ENCODE data around the gene RYR2. TPM values are rescaled to one million over a fixed set of nuclear protein-coding genes. Genes with fewer than 3 reads are reported as not detected.

RYR2 gene
- total and polyA plus RNA-seq, 4 experiments from 2014 or later, result not detected

DNA sequence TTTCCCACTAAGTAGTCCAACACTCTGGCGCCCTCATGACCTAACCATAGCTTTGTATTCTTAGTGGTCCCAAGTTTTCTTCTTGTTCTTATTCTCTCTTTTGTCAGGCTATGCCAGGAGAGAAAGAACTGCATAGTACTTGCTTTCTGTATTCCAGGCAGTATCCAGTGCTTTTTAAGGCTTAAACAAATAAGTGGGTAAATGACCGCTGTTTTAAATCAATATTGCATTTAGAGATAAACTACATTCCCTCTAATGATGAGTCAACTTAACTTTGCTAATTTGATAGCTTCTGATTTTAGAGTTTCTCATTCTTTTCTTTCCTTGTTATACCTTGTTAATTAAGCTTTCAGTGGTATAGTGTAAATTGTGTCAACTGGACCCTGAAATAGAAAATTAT is 709.1 kb downstream of the RYR2 start:
- Mint-ChIP-seq H3K9me3 (no peaks in the 10 kb centered on the region), H3K27ac (no peak overlapping the region), H3K36me3 (no peaks in the 10 kb centered on the region), H3K27me3 (no peaks in the 10 kb centered on the region), H3K4me3 (no peak overlapping the region), H3K4me1 (peaks cover 0 to 5% (median 4%) of the 10 kb centered on the region in 4 donors)
- no peaks in the 10 kb centered on the region for H3K36me3 ChIP-seq (ENCODE audit: insufficient read depth, low read length)
- no peaks in the 10 kb centered on the region for H3K9me3 ChIP-seq (ENCODE audit: control insufficient read depth in 1 of 2, low read length in 2 of 2)
- intact Hi-C loops (cut with micrococcal nuclease), result no loop called here
- no peaks in the 10 kb centered on the region for H3K4me1 ChIP-seq (ENCODE audit: insufficient read depth, low read length)
- DNase-seq, result no peak
- H3K27ac ChIP-seq (ENCODE audit: low read depth, low read length), result no peak overlapping the region
- no peaks in the 10 kb centered on the region for H3K27me3 ChIP-seq (ENCODE audit: insufficient read depth, low read length)
- no peak overlapping the region for H3K4me3 ChIP-seq (ENCODE audit: low read length in 2 of 2)
- ChIA-PET POLR2A (ENCODE audit: partially characterized antibody) (no interaction called here), CTCF (ENCODE audit: partially characterized antibody) (interaction anchor here (0.5 to 1.3 kb wide), 3 partner anchors 50 to 189 kb away, joined by 3 read pairs; no protein-coding TSS in a partner anchor)

DNA sequence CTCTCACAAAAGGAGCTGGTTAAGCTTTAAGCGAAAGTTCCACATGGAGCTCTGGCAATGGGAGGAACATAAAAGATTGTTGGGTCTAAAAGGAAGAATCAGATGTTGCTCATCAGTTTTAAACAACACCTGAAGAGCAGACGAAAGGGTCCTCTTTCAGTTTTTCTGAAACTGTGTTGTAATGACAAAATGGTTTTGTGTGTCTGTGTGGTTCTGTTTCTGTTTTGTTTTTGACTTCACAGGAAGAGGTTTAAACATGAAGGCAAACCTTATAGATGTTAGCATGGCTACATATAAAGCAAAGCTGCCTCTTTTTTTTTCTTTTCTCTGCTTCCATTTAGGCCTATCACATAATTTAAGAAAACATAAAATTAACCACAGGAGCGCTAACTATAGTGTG is 712.6 kb downstream of the RYR2 start:
- H3K4me1 ChIP-seq (ENCODE audit: insufficient read depth, low read length), result no peaks in the 10 kb centered on the region
- Mint-ChIP-seq H3K9me3 (peaks cover 0 to 5% (median 0%) of the 10 kb centered on the region in 8 donors), H3K27me3 (no peaks in the 10 kb centered on the region), H3K36me3 (no peaks in the 10 kb centered on the region), H3K27ac (peak overlapping the region in 1 of 7 donors; percentile 20), H3K4me1 (peaks cover 0 to 5% (median 4%) of the 10 kb centered on the region in 4 donors), H3K4me3 (no peak overlapping the region)
- no peaks in the 10 kb centered on the region for H3K9me3 ChIP-seq (ENCODE audit: control insufficient read depth in 1 of 2, low read length in 2 of 2)
- H3K27ac ChIP-seq (ENCODE audit: low read depth, low read length), result no peak overlapping the region
- no peak overlapping the region for H3K4me3 ChIP-seq (ENCODE audit: low read length in 2 of 2)
- intact Hi-C loops (cut with micrococcal nuclease), result no loop called here
- no peak for DNase-seq
- ChIA-PET POLR2A (ENCODE audit: partially characterized antibody) (no interaction called here), CTCF (ENCODE audit: partially characterized antibody) (no interaction called here)
- no peaks in the 10 kb centered on the region for H3K27me3 ChIP-seq (ENCODE audit: insufficient read depth, low read length)
- H3K36me3 ChIP-seq (ENCODE audit: insufficient read depth, low read length), result no peaks in the 10 kb centered on the region

DNA sequence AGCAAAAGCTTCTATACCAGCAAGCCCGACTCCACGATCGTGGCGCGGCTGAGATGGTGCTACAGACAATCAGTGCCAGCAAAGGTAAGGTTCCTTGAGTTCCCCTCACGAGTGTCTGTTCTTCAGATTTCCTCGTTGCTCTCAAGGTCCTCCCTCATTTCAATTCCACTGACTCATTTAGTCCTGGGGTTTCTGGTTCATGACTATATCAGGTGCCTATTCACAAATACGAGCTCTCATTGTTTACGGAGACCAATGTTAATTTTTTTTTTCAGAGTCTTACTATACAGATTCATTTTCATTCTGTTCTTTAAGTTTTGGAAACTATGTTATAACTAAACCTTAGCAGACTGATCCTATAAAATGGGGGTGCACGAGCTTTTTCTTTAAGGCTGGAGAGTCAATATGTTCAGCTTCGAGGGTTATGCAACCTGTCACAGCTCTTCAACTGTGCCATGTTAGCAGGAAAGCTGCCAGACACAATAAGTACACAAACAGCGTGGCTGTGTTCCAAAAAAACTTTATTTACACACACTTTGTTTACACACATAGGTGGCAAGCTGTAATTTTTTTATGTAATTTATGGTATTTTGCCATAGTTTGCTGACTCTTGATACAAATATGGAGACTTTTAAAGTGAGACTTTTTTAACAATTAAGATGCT is 714.5 kb downstream of the RYR2 start:
- H3K4me1 ChIP-seq (ENCODE audit: insufficient read depth, low read length), result no peaks in the 10 kb centered on the region
- POLR2A ChIA-PET (ENCODE audit: partially characterized antibody), result no interaction called here
- no peaks in the 10 kb centered on the region for H3K27me3 ChIP-seq (ENCODE audit: insufficient read depth, low read length)
- no peak for DNase-seq
- no peaks in the 10 kb centered on the region for H3K36me3 ChIP-seq (ENCODE audit: insufficient read depth, low read length)
- Mint-ChIP-seq H3K4me1 (peaks cover 0 to 5% (median 4%) of the 10 kb centered on the region in 4 donors), H3K4me3 (no peak overlapping the region), H3K9me3 (peaks cover 0 to 8% (median 0%) of the 10 kb centered on the region in 8 donors), H3K36me3 (no peaks in the 10 kb centered on the region), H3K27me3 (no peaks in the 10 kb centered on the region), H3K27ac (no peak overlapping the region)
- H3K9me3 ChIP-seq (ENCODE audit: control insufficient read depth in 1 of 2, low read length in 2 of 2), result no peaks in the 10 kb centered on the region
- CTCF ChIA-PET (ENCODE audit: partially characterized antibody), result interaction anchor here (0.9 kb wide), 1 partner anchor 12 kb away, joined by 3 read pairs; no protein-coding TSS in a partner anchor
- no peak overlapping the region for H3K4me3 ChIP-seq (ENCODE audit: low read length in 2 of 2)
- H3K27ac ChIP-seq (ENCODE audit: low read depth, low read length), result no peak overlapping the region
- intact Hi-C loops (cut with micrococcal nuclease), result no loop called here

DNA sequence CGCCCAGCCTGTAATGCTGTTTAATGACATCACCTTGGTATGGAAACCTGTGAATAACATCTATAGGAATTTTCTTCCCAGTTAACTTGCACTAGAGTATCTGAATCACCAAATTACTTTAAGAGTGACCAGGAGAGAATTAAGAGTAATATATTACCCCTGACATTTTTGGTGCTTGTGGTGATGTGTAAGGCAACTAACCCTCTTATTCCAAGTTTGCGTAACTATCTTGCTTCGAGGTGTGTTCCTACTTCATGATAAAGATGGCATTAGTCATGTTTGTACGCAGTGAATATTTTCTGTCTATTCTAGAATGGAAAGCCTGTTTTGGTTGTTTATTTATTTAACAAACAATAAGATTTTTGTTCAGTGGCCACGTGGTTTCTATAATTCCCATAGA is 717.4 kb downstream of the RYR2 start:
- peaks cover 0 to 8% (median 0%) of the 10 kb centered on the region in 8 donors for H3K9me3 Mint-ChIP-seq
- POLR2A ChIA-PET (ENCODE audit: partially characterized antibody), result no interaction called here

GRCh38 chr1:237760951-237761350 is 719.0 kb downstream of the RYR2 start:
- Histone ChIP-seq H3K4me1 (ENCODE audit: insufficient read depth, low read length) (no peaks in the 10 kb centered on the region), H3K9me3 (ENCODE audit: control insufficient read depth in 1 of 2, low read length in 2 of 2) (no peaks in the 10 kb centered on the region), H3K36me3 (ENCODE audit: insufficient read depth, low read length) (no peaks in the 10 kb centered on the region), H3K27ac (ENCODE audit: low read depth, low read length) (no peak overlapping the region), H3K27me3 (ENCODE audit: insufficient read depth, low read length) (no peaks in the 10 kb centered on the region), H3K4me3 (ENCODE audit: low read length in 2 of 2) (no peak overlapping the region)
- H3K4me3 Mint-ChIP-seq, result no peak overlapping the region
- H3K27ac Mint-ChIP-seq, result no peak overlapping the region
- ChIA-PET POLR2A (ENCODE audit: partially characterized antibody) (no interaction called here), CTCF (ENCODE audit: partially characterized antibody) (no interaction called here)
- H3K4me1 Mint-ChIP-seq, result no peaks in the 10 kb centered on the region
- intact Hi-C loops (cut with micrococcal nuclease), result no loop called here
- no peak for DNase-seq
- no peaks in the 10 kb centered on the region for H3K27me3 Mint-ChIP-seq
- H3K36me3 Mint-ChIP-seq, result no peaks in the 10 kb centered on the region
- peaks cover 0 to 8% (median 0%) of the 10 kb centered on the region in 8 donors for H3K9me3 Mint-ChIP-seq

More for the DNA sequence above, 717.4 kb downstream of the RYR2 start:
- no peak overlapping the region for H3K27ac Mint-ChIP-seq
- H3K27me3 Mint-ChIP-seq, result no peaks in the 10 kb centered on the region
- no peak for DNase-seq
- Histone ChIP-seq H3K27ac (ENCODE audit: low read depth, low read length) (no peak overlapping the region), H3K4me1 (ENCODE audit: insufficient read depth, low read length) (no peaks in the 10 kb centered on the region), H3K36me3 (ENCODE audit: insufficient read depth, low read length) (no peaks in the 10 kb centered on the region), H3K4me3 (ENCODE audit: low read length in 2 of 2) (no peak overlapping the region), H3K27me3 (ENCODE audit: insufficient read depth, low read length) (no peaks in the 10 kb centered on the region), H3K9me3 (ENCODE audit: control insufficient read depth in 1 of 2, low read length in 2 of 2) (no peaks in the 10 kb centered on the region)
- intact Hi-C loops (cut with micrococcal nuclease), result no loop called here
- H3K4me1 Mint-ChIP-seq, result peaks cover 0 to 5% (median 3%) of the 10 kb centered on the region in 4 donors
- H3K36me3 Mint-ChIP-seq, result no peaks in the 10 kb centered on the region
- H3K4me3 Mint-ChIP-seq, result no peak overlapping the region
- CTCF ChIA-PET (ENCODE audit: partially characterized antibody), result no interaction called here

- Mint-ChIP-seq H3K4me1 (no peaks in the 10 kb centered on the region), H3K9me3 (peaks cover 0 to 8% (median 0%) of the 10 kb centered on the region in 8 donors), H3K36me3 (no peaks in the 10 kb centered on the region), H3K27ac (no peak overlapping the region), H3K27me3 (no peaks in the 10 kb centered on the region), H3K4me3 (no peak overlapping the region)
- Histone ChIP-seq H3K4me3 (ENCODE audit: low read length in 2 of 2) (no peak overlapping the region), H3K27me3 (ENCODE audit: insufficient read depth, low read length) (no peaks in the 10 kb centered on the region), H3K9me3 (ENCODE audit: control insufficient read depth in 1 of 2, low read length in 2 of 2) (no peaks in the 10 kb centered on the region), H3K36me3 (ENCODE audit: insufficient read depth, low read length) (no peaks in the 10 kb centered on the region), H3K27ac (ENCODE audit: low read depth, low read length) (no peak overlapping the region), H3K4me1 (ENCODE audit: insufficient read depth, low read length) (no peaks in the 10 kb centered on the region)
- intact Hi-C loops (cut with micrococcal nuclease), result no loop called here
- DNase-seq, result no peak
- ChIA-PET CTCF (ENCODE audit: partially characterized antibody) (no interaction called here), POLR2A (ENCODE audit: partially characterized antibody) (no interaction called here)
Observed at GRCh38 chr1:237763137-237763536, 721.2 kb downstream of the RYR2 start.

GRCh38 chr1:237763751-237764150 is 721.8 kb downstream of the RYR2 start:
- DNase-seq, result no peak
- H3K36me3 Mint-ChIP-seq, result no peaks in the 10 kb centered on the region
- ChIA-PET POLR2A (ENCODE audit: partially characterized antibody) (no interaction called here), CTCF (ENCODE audit: partially characterized antibody) (interaction anchor here (0.7 kb wide), 1 partner anchor 71 kb away, joined by 3 read pairs; no protein-coding TSS in a partner anchor)
- H3K4me3 ChIP-seq (ENCODE audit: low read length in 2 of 2), result no peak overlapping the region
- no peaks in the 10 kb centered on the region for H3K9me3 ChIP-seq (ENCODE audit: control insufficient read depth in 1 of 2, low read length in 2 of 2)
- H3K4me1 Mint-ChIP-seq, result no peaks in the 10 kb centered on the region
- no peak overlapping the region for H3K27ac ChIP-seq (ENCODE audit: low read depth, low read length)
- no peak overlapping the region for H3K27ac Mint-ChIP-seq
- no peaks in the 10 kb centered on the region for H3K36me3 ChIP-seq (ENCODE audit: insufficient read depth, low read length)
- H3K27me3 ChIP-seq (ENCODE audit: insufficient read depth, low read length), result no peaks in the 10 kb centered on the region
- no peaks in the 10 kb centered on the region for H3K4me1 ChIP-seq (ENCODE audit: insufficient read depth, low read length)
- H3K9me3 Mint-ChIP-seq, result peaks cover 0 to 8% (median 0%) of the 10 kb centered on the region in 8 donors
- intact Hi-C loops (cut with micrococcal nuclease), result no loop called here
- H3K27me3 Mint-ChIP-seq, result no peaks in the 10 kb centered on the region
- H3K4me3 Mint-ChIP-seq, result no peak overlapping the region

All from CD4-positive, alpha-beta memory T cell (primary cell).